ENCODE data around the gene TSR3.
A peak's percentile ranks its signal among the peaks of the same experiment; 100 is the strongest.

Gene TSR3

GRCh38 chr16:1322407-1322806, 29.3 kb downstream of the TSR3 start:
- no peak for DNase-seq

GRCh38 chr16:1320658-1321240, 30.9 kb downstream of the TSR3 start:
- DNase-seq = no peak

- no peak for DNase-seq
Measured at GRCh38 chr16:1320097-1320496, 31.6 kb downstream of the TSR3 start.

GRCh38 chr16:1319041-1319440, 32.6 kb downstream of the TSR3 start:
- no peak for DNase-seq

GRCh38 chr16:1318268-1318545, 33.5 kb downstream of the TSR3 start:
- no peak for DNase-seq

- no peak for DNase-seq
Measured at GRCh38 chr16:1317479-1318267, 34.0 kb downstream of the TSR3 start.

- no peak for DNase-seq
Measured at GRCh38 chr16:1316033-1316405, 35.7 kb downstream of the TSR3 start.

- no peak for DNase-seq
Measured at GRCh38 chr16:1315081-1316032, 36.3 kb downstream of the TSR3 start.

GRCh38 chr16:1314399-1315068, 37.1 kb downstream of the TSR3 start:
- DNase-seq = no peak

- no peak for DNase-seq
Measured at GRCh38 chr16:1313721-1314369, 37.8 kb downstream of the TSR3 start.

- no peak for DNase-seq
Measured at GRCh38 chr16:1312903-1313302, 38.8 kb downstream of the TSR3 start.

GRCh38 chr16:1312467-1312816, 39.2 kb downstream of the TSR3 start:
- no peak for DNase-seq

- DNase-seq = no peak
Measured at GRCh38 chr16:1311738-1312466, 39.8 kb downstream of the TSR3 start.

GRCh38 chr16:1311212-1311737, 40.4 kb downstream of the TSR3 start:
- no peak for DNase-seq

- peak; percentile 41 for DNase-seq
Measured at GRCh38 chr16:1310832-1311200, 40.9 kb downstream of the TSR3 start.

- peak; percentile 69 for DNase-seq
Measured at GRCh38 chr16:1309888-1310831, 41.5 kb downstream of the TSR3 start.

- peak; percentile 96 for DNase-seq
Measured at GRCh38 chr16:1308977-1309885, 42.4 kb downstream of the TSR3 start, which contains the start of gene UBE2I. Gene UBE2I (plus strand): TSS chr16:1309636. CDS start chr16:1314031, 4,395 bp downstream.

- DNase-seq = no peak
Measured at GRCh38 chr16:1308036-1308976, 43.4 kb downstream of the TSR3 start.
